Heart left ventricle (tissue), 16 donors: ENCODE data around the gene KRTAP10-10. TPM values are rescaled to one million over a fixed set of nuclear protein-coding genes. Genes with fewer than 3 reads are reported as not detected.

Experiments used
- ATAC-seq, 4 donors: fragments of 200-7000 bp; cut with Tn5 transposase; one replicate each; pipeline ENCODE4 v1.9.1; 2020 to 2022; ENCODE audit warnings: moderate library complexity in 4 of 4, mild to moderate bottlenecking in 3 of 4, moderate number of reproducible peaks in 1 of 4
- DNase-seq, 5 donors: peaks; one replicate each; pipeline ENCODE4 v3.0.0-alpha.2; 2020
- H3K27ac ChIP-seq, 12 donors: fragments of 200-600 bp; sonication (generic) in 4 of 12; one replicate each; pipeline versions ENCODE4 v1.5.0 to v1.8.0; 2016 to 2022; ENCODE audit warnings: mild to moderate bottlenecking in 2 of 12
- H3K27me3 ChIP-seq, 9 donors: fragments of 200-600 bp; sonication (generic) in 2 of 9; one replicate each; pipeline versions ENCODE4 v1.5.1 to v1.8.0; 2016 to 2022; ENCODE audit warnings: mild to moderate bottlenecking in 3 of 9
- H3K36me3 ChIP-seq, 9 donors: fragments of 200-600 bp; sonication (generic) in 2 of 9; one replicate each; pipeline versions ENCODE4 v1.5.0 to v1.8.0; 2018 to 2022; ENCODE audit warnings: mild to moderate bottlenecking in 2 of 9
- H3K4me1 ChIP-seq, 12 donors: fragments of 200-600 bp; sonication (generic) in 4 of 12; one replicate each; pipeline versions ENCODE4 v1.5.0 to v1.8.0; 2016 to 2022; ENCODE audit warnings: mild to moderate bottlenecking in 3 of 12
- H3K4me3 ChIP-seq, 12 donors: fragments of 200-600 bp; sonication (generic) in 4 of 12; one replicate each; pipeline versions ENCODE4 v1.5.0 to v1.8.0; 2017 to 2022; ENCODE audit warnings: mild to moderate bottlenecking in 9 of 12, moderate library complexity in 4 of 12
- H3K9me3 ChIP-seq, 12 donors: fragments of 200-600 bp; sonication (generic) in 4 of 12; one replicate each; pipeline versions ENCODE4 v1.5.0 to v1.8.0; 2016 to 2022; ENCODE audit warnings: mild to moderate bottlenecking in 1 of 12
- CTCF ChIP-seq, 12 donors: fragments of 200-600 bp; sonication (generic) in 4 of 12; IDR thresholded peaks; one replicate each; pipeline versions ENCODE4 v1.5.0 to v1.8.0; 2018 to 2022; ENCODE audit warnings: antibody characterized with exemption in 12 of 12, mild to moderate bottlenecking in 5 of 12
- POLR2A ChIP-seq, 2 donors: fragments of 450-650 bp; IDR thresholded peaks; one replicate each; pipeline ENCODE4 v1.6.1; 2017; ENCODE audit warnings: antibody characterized with exemption in 2 of 2, mild to moderate bottlenecking in 2 of 2, moderate library complexity in 2 of 2
- WGBS, 4 donors: extraction: QIAGEN DNeasy Blood & Tissue Kit in 2 of 4; methylation state at CpG; one replicate each; pipeline versions ENCODE4 v1.1.5 to v1.1.7; 2013 to 2018; 5-methylcytosine and 5-hydroxymethylcytosine counted together
- intact Hi-C, 10 donors: fragments of 100-400 bp; cut with DNase I; formaldehyde crosslinking; loops; one replicate each; pipeline versions ENCODE4 v1.11.1 to v1.14.2; 2022
- polyA plus RNA-seq, 2 donors: library from polyadenylated mRNA; stranded (reverse); fragments of 200-250 nt; gene quantifications; one replicate each; pipeline ENCODE4 v1.2.3, GENCODE V29; 2013
- total RNA-seq, 9 donors: library from RNA; depleted of rRNA in 2 of 9; stranded (reverse); fragments of >200 nt in 2 of 9; fragmentation: NEBNext Ultra II Directional in 3 of 9; extraction: Animal tissue kit (Norgen Biotek cat#: 25700) in 3 of 9; gene quantifications; one replicate each; pipeline versions ENCODE4 v1.1.0 to v1.2.4, GENCODE V29; 2016 to 2023
- donor health status: ischemic (EF 13 %, LVEDD 7.1; RV severe dilation, severe dysfunction).
- donor health status: healthy with polysubstance abuse.
- donor health status: DM: no; HTN: yes; CAD: no.
- donor health status: DM: no; HTN: no; CAD: no.
- donor health status: ischemic (EF 25% LVEDD 6.9; RV normal size, moderate dysfunction).
- donor health status: ischemic (EF 25% LVEDD 5.7; RV mildly dilated, moderate dysfunction).
- donor health status: healthy.
- donor health status: DM: yes; HTN: yes; CAD: no.
- donor health status: ischemic (EF 35%, LVEDD 5.7; RV mildly dilated, moderate dysfunction).
- donor health status: nonischemic (EF 11% LVEDD 7.7; RV severe dilation, severe dysfunction).
- donor health status: DM: yes; HTN: yes; CAD: no.
- donor health status: PGD.
- donor health status: ischemic (EF 29% LVEDD 5.4; RV normal size, mild dysfunction).
- donor health status: nonischemic (EF 23%, LVEDD 6.1; RV moderate dilation, normal function).

The KRTAP10-10 gene
- total and polyA plus RNA-seq, 11 donors, result not detected

GRCh38 chr21:44648557-44649311 lies 11.6 kb downstream of the KRTAP10-10 start:
- no peak for TF ChIP-seq CTCF (IDR thresholded peaks at IDR 0.05)
- no peak for TF ChIP-seq POLR2A (IDR thresholded peaks at IDR 0.05)
- Histone ChIP-seq H3K9me3 (peaks cover 0 to 21% (median 10%) of the 10 kb centered on the region in 12 donors), H3K4me3 (no peak overlapping the region), H3K36me3 (no peaks in the 10 kb centered on the region), H3K27ac (no peak overlapping the region), H3K27me3 (peaks cover 0 to 9% (median 0%) of the 10 kb centered on the region in 9 donors), H3K4me1 (no peaks in the 10 kb centered on the region)
- ATAC-seq, result no peak
- WGBS, 4 donors, result 70 to 83% (median 75%) methylated on average over 26 to 33 of the region's 33 CpGs
- peak in 1 of 5 donors; percentile 46 for DNase-seq
- intact Hi-C loops, result no loop called here

DNA sequence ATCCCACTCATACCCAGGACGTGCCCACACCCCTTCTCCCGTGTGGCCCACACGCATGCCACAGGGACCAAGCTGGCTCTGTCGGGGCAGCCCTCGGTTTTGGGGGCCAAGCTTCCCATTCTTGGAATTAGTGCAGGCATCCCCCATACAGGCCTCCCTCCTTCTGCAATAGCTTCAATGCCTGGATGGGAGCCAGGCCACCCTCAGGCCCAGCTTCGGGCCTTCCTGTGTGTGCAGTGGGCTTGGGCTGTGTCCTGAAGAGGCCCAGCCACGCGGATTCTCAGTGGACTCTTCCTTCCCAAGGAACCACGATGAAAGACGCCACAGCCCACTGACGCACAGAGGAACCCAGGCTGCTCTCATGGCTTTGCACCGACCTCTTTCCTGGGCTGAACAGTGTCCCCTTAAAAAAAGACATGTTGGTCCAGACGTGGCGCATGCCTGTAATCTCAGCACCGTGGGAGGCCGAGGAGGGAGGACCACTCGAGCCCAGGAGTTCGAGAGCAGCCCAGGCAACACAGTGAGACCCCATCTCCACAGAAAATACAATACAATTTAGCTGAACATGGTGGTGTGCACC lies 12.5 kb downstream of the KRTAP10-10 start:
- DNase-seq (no peak), ATAC-seq (no peak)
- H3K27ac ChIP-seq, result no peak overlapping the region
- peaks cover 0 to 9% (median 0%) of the 10 kb centered on the region in 9 donors for H3K27me3 ChIP-seq
- peaks cover 0 to 12% (median 5%) of the 10 kb centered on the region in 12 donors for H3K9me3 ChIP-seq
- 80 to 93% (median 84%) methylated on average over 18 of the region's 18 CpGs for WGBS, 4 donors
- no peak for TF ChIP-seq CTCF (IDR thresholded peaks at IDR 0.05)
- TF ChIP-seq POLR2A (IDR thresholded peaks at IDR 0.05), result no peak
- no peaks in the 10 kb centered on the region for H3K4me1 ChIP-seq
- no peaks in the 10 kb centered on the region for H3K36me3 ChIP-seq
- no peak overlapping the region for H3K4me3 ChIP-seq
- intact Hi-C loops, result no loop called here

GRCh38 chr21:44650265-44650972 lies 13.3 kb downstream of the KRTAP10-10 start:
- H3K4me1 ChIP-seq, result no peaks in the 10 kb centered on the region
- intact Hi-C loops, result no loop called here
- WGBS, 4 donors, result 88 to 92% (median 89%) methylated on average over 19 to 20 of the region's 20 CpGs
- TF ChIP-seq CTCF (IDR thresholded peaks at IDR 0.05), result no peak
- no peak for TF ChIP-seq POLR2A (IDR thresholded peaks at IDR 0.05)
- ATAC-seq, result no peak
- H3K9me3 ChIP-seq, result peaks cover 0 to 4% (median 0%) of the 10 kb centered on the region in 12 donors
- no peaks in the 10 kb centered on the region for H3K36me3 ChIP-seq
- no peak for DNase-seq
- H3K4me3 ChIP-seq, result no peak overlapping the region
- H3K27me3 ChIP-seq, result peaks cover 0 to 9% (median 0%) of the 10 kb centered on the region in 9 donors
- no peak overlapping the region for H3K27ac ChIP-seq
